ENCODE measurements around the gene ALDH9A1.

- no peak for TF ChIP-seq CTCF (IDR thresholded peaks at IDR 0.05)
- TF ChIP-seq POLR2AphosphoS5 (IDR thresholded peaks at IDR 0.05), result peak; percentile 10 to 80 (median 61)
Observed at GRCh38 chr1:165630629-165631341, 67.6 kb downstream of the ALDH9A1 start, which contains the start of gene MGST3.

Data from breast epithelium (tissue), 3 donors.